ENCODE data around the gene FARSA.

The FARSA gene

DNA sequence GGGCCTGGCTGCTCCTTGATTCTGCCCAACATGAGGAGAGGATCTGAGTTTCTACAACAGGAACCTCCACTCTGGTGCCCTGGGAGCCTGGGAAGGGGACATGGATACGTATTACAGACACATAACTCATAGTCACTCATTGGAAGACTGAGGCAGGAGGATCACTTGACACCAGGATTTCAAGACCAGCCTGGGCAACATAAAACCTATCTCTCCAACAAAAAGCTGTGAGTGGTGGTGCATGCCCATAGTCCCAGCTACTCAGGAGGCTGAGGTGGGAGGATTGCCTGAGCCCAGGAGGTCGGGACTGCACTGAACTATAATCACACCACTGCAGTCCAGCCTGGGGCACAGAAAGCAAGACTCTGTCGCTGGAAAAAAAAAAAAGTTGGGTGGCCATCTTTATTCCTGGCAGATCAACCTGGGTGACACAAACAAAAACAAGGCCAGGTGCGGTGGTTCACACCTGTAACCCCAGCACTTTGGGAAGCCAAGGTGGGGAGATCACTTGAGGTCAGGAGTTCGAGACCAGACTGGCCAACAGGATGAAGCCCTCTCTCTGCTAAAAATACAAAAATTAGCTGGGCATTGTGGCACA is 45.4 kb downstream of the FARSA start:
- DNase-seq = no peak

DNA sequence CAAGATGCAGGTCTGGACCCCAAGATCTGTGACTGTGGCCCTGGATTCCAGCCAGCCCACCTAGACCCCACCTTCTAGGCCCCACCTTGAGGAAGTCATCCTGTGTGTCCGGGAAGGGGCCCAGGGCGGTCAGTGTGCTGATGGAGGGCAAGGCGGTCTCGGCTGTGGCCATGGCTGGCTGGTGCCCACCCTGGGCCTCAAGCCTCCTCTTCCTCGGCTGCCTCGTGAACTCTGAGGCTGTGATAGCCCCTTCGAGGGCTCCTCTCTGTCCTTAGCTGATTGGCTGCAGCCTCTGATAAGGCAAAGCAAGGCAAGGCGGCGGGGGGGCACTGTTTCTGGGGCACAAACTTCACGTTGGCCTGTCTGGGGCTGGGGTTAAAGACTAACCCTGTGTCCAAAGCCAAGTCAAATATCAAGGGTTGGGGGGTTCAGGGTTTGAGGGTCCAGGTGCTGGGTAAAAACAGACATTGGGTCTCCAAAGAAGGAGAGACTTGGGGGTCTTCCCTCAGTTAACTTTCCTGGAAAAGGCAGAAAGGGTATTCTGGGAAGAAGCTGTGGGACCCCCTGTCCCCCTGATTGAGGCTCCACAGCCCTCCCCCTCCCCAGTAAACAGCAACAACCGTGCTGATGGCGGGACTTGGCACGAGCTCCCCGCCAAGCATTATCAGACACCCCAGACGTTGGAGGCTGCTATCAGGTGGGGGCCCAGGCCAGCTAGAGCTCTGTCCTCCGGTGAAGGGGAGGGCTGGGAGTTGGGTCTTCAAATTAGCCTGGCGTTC is 46.4 kb downstream of the FARSA start, which contains the start of gene KLF1:
KLF1 (minus strand) TSS at position 233 of the 779 bp plus-strand sequence; CDS start at position 172, 61 bp downstream.
- no peak for DNase-seq

DNA sequence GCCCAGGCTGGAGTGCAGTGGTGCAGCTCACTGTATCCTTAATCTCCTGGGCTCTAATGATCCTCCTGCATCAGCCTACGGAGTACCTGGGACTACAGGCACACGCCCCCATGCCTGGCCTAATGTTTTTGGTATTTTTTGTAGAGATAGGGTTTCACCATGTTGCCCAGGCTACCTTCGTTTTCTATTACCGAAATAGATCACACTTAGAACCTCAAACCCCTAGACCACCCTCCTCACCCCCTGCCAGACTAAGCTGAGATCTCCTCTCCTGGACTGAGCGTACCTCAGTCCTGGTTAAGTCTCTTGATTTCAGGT is 46.9 kb downstream of the FARSA start:
- DNase-seq = no peak

DNA sequence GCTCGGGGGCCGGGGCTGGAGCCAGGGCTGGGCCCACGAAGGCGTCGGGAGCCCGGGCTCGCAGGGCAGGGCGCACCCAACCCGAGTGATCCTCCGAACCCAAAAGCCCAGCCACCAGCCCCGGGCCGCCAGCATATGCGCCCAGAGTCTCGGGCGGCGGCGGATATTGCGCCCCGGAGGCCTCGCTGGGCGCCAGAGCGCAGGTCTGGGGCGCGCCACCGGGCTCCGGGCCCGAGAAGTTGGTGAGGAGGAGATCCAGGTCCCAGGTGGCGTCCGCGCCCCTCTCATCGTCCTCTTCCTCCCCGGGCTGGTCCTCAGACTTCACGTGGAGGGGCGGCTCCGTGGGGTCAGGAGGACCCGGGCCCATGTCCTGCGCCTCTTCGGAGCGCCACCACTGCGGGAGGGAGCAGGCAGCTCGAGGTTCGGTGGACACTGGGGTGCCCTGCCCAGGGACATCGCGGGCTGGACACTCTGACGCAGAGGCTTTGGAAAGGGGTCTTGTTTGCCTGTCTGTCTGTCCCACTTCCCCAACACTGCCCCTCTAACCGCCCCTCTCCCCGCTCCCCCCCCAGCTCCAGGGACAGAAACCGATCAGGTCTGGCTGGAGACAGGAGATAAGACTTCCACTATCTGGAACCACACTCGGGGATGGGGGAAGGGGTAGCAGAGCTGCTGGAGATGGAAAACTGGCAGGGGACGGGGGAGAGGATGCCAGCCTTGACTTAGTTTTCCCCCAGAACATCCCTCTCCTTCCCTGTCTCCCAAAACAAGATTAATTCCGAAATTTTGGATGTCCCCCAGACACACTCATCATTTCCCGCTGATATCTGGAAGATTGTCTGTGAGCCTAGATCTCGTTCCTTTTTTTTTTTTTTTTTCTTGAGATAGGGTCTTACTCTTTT is 47.5 kb downstream of the FARSA start:
- no peak for DNase-seq

DNA sequence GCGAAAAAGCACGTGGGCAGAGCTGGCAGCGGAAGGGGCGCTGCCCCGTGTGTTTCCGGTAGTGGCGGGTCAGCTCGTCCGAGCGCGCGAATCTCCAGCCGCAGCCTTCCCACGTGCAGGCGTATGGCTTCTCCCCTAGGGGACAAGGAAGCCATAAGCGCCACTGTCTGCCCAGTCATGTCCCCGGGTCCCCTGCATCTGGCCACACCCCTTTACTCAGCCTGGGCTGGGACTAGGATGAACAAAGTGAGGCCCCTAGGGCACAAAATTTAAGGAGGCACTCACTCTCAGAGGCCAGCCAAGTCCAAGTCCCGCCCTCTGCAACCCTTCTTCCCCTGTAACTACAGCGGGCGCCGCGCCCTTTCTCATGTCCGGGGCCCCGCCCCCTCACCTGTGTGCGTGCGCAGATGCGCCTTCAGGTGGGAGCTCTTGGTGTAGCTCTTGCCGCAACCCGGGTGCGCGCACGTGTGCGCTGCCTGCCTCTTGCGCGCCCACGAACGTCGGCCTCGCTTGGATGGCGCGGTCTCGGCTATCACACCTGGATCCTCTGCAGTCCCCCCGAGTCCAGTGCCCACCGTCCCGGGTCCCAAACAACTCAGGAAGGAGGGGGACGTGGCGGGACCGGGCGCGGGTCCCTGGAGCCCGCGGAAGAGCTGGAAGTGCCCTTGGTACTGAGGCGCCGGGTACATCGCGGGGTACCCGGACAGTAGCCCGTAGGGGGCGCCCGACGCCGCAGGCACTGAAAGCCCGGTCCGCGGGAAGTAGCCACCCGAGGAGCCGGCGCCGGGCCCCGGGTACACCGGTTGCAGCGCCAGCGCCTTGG is 48.4 kb downstream of the FARSA start:
- peak; percentile 21 for DNase-seq

GRCh38 chr19:12884627-12884925 is 48.9 kb downstream of the FARSA start:
- DNase-seq = no peak

GRCh38 chr19:12884202-12884601 is 49.3 kb downstream of the FARSA start:
- DNase-seq = no peak

DNA sequence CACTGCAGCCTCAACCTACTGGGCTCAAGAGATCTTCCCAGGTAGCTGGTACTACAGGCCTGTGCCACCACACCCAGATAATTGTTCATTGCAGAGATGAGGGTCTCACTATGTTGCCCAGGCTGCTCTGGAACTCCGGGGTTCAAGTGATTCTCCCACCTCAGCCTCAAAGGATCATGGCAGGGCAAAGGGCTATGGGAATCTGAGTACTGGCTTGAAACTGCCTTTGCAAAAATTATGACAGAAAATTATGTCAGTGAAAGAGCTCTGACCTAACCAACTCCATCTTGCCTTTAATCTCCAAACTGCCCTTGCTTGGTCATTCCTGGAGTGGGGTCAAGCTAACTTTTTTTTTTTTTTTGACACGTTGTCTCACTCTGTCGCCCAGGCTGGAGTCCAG is 50.9 kb downstream of the FARSA start:
- no peak for DNase-seq

DNA sequence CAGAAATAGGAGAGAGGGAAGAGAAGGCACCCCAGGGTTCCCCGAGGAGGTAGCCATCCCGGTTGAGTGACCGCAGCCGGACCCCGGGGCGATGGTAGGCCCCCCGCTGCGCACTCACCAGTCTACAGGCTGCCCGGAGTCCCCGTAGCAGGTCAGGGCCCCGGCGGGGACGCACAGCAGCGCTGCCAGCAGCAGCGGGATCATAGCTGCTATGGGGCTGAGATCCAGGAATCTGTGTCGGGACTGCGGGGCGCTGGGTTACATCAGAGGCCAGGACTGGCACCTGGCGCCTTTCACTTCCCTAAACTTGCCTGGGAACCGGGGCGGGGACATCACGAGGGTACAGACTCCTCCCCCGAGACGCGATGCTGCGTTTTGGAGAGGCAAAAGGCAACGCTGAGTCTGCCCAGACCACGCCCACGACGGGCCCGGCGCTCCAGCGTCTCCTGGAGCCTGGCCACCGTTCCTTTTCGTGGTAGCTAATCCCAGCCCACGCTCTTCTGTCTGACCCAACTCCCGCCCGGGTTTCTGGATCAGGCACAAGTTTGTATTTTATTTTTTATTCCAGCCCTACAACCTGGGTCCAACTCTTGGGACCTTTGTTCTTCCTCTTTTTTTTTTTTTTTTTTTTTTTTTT is 52.2 kb downstream of the FARSA start, which contains the start of gene DNASE2:
DNASE2 (minus strand) TSS at position 278 of the 637 bp plus-strand sequence; CDS start at position 204, 74 bp downstream.
- peak; percentile 89 for DNase-seq

- DNase-seq = no peak
Observed at GRCh38 chr19:12880551-12881171, 52.9 kb downstream of the FARSA start.

DNA sequence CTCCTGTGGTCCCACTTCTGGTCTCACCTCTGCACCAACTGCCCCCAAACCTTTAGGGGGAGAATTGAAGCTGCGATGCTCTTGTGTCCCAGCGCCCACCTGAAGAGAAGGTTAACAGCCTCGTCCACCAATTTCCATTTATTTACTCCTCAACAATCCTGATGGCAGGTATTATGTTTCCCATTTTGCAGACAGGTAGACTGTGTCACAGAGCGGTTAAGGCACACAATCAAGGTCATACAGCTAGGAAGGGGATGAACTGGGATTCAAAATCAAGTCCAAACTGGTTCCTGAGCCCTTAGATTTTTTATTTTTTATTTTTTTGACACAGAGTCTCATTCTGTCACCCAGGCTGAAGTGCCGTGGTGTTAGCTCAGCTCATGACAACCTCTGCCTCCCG is 58.4 kb downstream of the FARSA start:
- no peak for DNase-seq

- no peak for DNase-seq
Observed at GRCh38 chr19:12873891-12874745, 59.4 kb downstream of the FARSA start.

GRCh38 chr19:12872941-12873890 is 60.3 kb downstream of the FARSA start:
- peak; percentile 27 for DNase-seq

All from fibroblast of upper back skin (primary cell).